Ecto neural progenitor cell (in vitro differentiated cells): ENCODE measurements around the gene MUC5AC.
A peak's percentile ranks its signal among the peaks of the same experiment; 100 is the strongest.

Source experiments
- DNase-seq: peaks from one replicate; pipeline ENCODE4 v3.0.0-alpha.2; 2018; ENCODE audit warnings: low spot score

Gene MUC5AC

DNA sequence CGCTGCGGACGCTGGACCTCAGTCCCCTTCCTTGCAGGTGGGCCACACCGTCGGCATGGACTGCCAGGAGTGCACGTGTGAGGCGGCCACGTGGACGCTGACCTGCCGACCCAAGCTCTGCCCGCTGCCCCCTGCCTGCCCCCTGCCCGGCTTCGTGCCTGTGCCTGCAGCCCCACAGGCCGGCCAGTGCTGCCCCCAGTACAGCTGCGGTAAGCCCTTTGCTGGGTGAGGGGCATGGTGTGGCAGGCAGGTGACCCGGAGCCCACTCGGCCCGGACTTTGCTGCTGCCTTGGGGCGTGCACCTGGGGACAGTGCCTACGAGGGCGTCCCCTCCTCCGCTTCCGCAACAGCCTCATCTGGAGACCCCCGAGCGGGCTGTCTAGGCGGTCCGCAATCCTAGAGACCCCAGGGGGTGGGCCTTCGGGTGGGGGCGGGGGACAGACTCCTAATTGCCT is 39.7 kb downstream of the MUC5AC start:
- DNase-seq = no peak

DNA sequence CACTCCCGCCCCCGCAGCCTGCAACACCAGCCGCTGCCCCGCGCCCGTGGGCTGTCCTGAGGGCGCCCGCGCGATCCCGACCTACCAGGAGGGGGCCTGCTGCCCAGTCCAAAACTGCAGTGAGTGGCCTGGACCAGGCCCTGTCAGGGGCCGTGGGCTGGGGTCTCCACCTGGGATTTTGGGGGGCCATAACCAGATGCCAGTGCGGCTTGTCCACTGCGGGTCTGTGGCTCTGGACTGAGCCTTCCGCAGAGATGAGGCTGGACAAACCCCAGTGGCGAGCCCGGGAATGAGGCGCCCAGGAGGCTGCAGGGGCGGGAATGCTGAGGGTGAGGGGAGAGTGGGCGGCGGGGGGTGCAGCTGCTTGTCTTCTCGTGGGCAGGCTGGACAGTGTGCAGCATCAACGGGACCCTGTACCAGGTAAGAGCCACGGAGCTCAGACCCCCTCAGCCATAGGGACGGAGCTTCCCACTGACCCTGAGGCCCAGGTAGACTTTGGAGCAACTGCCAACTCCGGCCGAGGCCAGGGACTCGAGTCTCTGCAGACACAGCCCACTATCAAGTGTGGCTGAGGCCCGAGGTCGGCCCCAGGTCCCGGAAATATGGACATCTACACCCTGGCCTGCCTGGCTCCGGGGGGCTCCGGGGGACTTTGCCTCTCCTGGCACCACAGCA is 40.3 kb downstream of the MUC5AC start:
- peak; percentile 52 for DNase-seq

- peak; percentile 38 for DNase-seq
Measured at GRCh38 chr11:1198561-1199240, 40.9 kb downstream of the MUC5AC start.

DNA sequence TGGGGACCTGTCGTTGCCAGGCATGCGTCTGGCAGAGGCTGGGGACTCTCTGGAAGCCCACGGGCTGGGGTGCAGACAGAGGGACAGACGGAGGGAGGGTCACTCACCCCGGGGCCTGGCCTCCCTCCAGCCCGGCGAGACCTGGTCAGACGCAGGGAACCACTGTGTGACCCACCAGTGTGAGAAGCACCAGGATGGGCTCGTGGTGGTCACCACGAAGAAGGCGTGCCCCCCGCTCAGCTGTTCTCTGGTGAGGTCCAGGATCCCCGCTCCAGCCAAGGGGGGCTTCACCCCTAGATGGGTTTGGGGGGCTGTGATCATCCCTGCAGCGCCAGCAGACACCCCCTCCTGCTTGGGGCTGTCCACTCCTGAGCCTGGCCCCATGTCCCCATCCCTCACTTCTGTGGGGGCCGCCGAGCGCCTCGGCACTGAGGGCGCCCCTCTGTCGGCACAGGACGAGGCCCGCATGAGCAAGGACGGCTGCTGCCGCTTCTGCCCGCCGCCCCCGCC is 41.5 kb downstream of the MUC5AC start:
- peak; percentile 44 for DNase-seq

GRCh38 chr11:1199751-1200610 is 42.2 kb downstream of the MUC5AC start:
- DNase-seq = peak; percentile 47

DNA sequence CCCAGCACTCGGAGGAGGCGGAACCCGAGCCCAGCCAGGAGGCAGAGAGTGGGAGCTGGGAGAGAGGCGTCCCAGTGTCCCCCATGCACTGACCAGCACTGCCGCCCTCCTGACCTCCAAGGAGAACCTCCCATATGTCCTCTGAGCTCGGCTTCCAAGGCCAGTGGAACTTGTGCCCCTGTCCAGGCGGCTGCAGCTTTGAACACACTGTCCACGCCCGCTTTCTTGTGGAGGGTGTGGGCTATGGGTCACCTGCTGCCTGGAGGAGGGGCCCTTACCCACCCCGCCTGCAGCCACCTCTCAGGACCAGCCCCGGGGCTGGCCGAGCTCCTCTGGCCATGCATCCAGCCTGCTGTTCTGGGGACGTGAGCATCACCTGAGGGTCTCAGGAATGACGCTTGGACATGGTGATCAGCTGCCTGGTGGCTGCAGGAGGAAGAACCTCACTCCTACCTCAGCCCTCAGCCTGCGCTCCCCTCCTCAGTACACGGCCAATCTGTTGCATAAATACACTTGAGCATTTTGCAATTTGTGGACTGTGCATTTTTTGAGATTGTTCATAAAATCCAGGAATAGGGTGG is 42.9 kb downstream of the MUC5AC start:
- peak; percentile 45 for DNase-seq

- no peak for DNase-seq
Measured at GRCh38 chr11:1201395-1202153, 43.8 kb downstream of the MUC5AC start.

- peak; percentile 46 for DNase-seq
Measured at GRCh38 chr11:1202154-1202775, 44.5 kb downstream of the MUC5AC start.

DNA sequence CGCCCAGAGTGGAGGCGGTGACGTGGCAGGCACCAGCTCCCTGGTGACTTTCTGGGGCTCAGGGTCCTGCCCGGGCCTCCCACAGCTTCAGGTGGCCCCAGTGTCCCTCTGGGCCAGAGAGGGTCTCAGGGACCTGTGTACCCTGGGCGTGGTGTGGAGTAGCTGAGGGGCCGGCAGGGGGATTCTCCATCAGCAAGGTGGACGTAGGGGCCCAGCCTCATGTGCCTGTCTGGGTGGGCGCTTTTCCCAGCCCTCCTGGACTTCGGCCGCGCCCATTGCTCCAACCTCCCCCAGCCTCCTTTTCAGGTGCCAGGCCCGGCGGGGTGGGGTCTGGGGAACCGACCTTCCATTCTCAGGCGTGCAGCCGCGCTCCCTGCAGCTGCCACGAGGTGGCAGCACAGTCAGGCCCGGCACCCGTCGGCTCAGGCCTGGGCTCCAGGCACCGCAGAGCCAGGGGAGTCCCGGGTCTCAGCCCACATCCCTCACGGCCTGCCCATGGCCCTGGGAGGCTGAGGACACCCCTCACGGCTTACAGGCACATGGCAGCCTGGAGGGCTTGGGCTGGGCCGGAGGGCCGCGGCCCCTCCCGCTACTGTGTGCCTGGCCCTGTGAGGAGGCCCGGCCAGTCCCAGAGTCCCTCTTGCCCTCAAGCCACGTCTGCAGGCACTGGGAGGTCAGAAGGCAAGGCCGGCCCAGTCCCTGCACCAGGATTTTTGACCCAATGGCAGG is 45.2 kb downstream of the MUC5AC start:
- peak; percentile 86 for DNase-seq

GRCh38 chr11:1203505-1204271 is 45.9 kb downstream of the MUC5AC start:
- DNase-seq = peak; percentile 48

GRCh38 chr11:1204381-1205101 is 46.8 kb downstream of the MUC5AC start:
- peak; percentile 37 for DNase-seq

- DNase-seq = peak; percentile 43
Measured at GRCh38 chr11:1205121-1205986, 47.6 kb downstream of the MUC5AC start.

GRCh38 chr11:1205987-1206331 is 48.2 kb downstream of the MUC5AC start:
- DNase-seq = peak; percentile 34

DNA sequence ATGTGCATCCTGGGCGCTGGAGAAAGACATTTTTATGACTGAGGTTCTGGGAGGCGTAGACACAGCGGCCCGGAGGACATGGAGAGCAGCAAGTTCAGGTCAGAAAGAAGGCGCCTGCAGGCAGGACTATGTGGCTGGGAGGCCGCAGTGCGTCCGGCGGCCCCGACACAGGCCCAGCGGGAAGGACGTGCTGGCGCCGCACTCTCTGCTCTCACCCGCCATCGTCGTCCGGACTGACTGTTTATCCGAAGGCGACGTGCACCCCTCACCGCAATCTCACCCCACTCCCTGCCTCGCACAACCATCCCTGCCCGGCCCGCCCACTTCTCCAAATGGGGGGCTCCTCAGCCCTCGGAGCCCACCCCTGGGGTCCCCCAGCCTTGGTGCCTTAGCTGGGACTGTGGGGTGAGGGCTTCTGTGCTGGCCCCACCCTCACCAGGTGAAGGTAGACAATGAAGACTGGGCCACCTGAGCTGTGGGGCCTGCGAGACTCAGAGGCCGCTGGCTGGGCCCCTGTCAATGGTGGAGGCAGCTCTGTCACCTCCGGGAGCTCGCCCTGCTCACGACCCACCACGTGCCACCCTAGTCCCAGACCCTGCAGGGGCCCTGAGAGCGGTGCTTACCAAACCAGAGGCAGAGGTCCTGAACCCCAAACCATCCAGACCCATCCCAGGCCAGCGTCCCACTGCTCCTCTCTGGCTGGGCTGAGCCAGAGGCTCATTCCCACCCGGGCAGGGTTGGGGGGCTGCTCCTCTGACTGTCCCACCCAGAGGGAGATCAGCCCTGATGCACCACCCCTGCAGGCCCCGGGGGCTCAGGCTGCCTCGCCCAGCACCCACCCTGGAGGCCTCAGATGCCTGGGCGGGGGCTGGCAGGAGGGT is 48.9 kb downstream of the MUC5AC start:
- DNase-seq = peak; percentile 39

GRCh38 chr11:1207401-1208143 is 49.8 kb downstream of the MUC5AC start:
- DNase-seq = peak; percentile 48

GRCh38 chr11:1208144-1208393 is 50.3 kb downstream of the MUC5AC start:
- no peak for DNase-seq
